ENCODE results near the gene TMPRSS6. TPM values are rescaled to one million over a fixed set of nuclear protein-coding genes. Genes with fewer than 3 reads are reported as not detected.

The TMPRSS6 gene
- total and polyA plus RNA-seq, 2 of the 13 experiments (the other 11 are each of a cell fraction or from before 2014, with no cell fraction given) = 4.2 to 4.8 TPM

DNA sequence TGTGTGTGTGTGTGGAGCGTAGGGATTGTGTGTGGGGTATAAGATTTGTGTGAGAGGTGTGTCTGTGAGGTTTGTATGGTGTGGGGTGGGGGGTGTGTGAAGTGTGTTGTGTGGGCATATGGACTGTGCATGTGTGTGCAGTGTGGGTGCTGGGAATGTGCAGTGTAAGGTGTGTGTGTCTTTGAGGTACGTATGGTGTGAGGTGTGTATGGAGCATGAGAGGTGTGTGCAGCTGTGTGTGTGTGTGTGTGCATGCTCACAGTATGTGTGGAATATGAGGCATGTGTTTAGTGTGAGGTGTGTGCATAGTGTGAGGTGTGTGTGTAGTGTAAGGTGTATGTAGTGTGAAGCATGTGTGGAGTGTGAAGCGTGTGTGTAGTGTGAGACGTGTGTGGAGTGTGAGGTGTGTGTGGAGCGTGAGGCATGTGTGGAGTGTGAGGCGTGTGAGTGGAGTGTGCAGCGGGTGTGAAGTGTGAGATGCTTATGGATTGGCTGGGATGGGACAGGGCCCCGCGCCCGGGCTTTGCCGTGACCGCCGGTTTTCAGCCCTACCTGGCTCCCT is 1.7 kb upstream of the TMPRSS6 start (continued):
- TF ChIP-seq, protein P1, sequence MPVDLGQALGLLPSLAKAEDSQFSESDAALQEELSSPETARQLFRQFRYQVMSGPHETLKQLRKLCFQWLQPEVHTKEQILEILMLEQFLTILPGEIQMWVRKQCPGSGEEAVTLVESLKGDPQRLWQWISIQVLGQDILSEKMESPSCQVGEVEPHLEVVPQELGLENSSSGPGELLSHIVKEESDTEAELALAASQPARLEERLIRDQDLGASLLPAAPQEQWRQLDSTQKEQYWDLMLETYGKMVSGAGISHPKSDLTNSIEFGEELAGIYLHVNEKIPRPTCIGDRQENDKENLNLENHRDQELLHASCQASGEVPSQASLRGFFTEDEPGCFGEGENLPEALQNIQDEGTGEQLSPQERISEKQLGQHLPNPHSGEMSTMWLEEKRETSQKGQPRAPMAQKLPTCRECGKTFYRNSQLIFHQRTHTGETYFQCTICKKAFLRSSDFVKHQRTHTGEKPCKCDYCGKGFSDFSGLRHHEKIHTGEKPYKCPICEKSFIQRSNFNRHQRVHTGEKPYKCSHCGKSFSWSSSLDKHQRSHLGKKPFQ (CRISPR knock-in tag; IDR thresholded peaks at IDR 0.05; ENCODE audit: insufficient replicate concordance) = peak; percentile 81

DNA sequence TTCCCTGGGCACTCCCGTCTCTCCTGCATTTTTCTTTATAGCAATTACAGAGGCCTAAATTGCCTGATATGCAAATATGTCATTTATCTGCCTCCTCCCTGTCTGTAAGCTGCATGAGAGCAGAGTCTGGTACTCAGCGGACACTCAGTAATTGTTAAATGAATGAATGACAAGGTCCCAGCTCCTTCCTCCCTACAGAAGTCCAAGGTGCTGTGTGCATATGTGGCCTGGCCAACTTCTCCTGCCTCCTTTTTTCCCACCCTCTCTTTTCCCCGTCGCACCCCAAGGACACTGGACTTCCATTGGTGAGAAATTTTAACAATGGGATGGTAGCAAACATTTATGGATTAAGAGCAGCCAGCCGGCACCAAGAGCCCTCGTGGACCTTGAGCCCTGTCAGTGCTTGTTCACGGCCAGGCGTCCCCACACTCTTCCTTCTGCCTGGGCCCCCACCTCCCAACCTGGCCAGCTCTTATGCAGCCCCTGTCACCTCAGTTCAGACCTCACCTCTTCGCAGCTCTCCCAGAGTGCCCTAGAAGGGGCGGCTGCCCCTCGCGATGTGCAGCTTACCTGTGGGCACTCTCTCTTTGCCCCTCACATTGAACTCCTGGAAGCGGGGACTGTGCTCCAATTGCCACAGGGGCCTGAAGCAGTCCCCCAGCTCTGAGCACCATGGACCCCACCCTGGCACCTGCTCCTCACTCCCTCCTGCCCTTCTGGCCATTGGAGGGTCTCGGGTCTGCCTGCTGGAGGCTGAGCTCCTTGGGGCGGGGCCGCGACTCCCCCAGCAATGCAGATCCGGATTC is 1.5 kb downstream of the TMPRSS6 start:
- Histone ChIP-seq H3K4me2 (ENCODE audit: low read depth, low read length) (peak overlapping the region; percentile 91), H3K27ac (ENCODE audit: extremely low read length, insufficient read depth, low read length) (peak overlapping the region; percentile 86), H3K79me2 (ENCODE audit: insufficient read depth, low read length) (no peaks in the 10 kb centered on the region), H3K27me3 (ENCODE audit: control insufficient read depth in 1 of 2, insufficient read depth in 2 of 2, low read length in 2 of 2) (no peaks in the 10 kb centered on the region), H3K4me3 (replicated peaks in 1 of 3; ENCODE audit: insufficient read depth in 1 of 3, low read depth in 2 of 3, low read length in 3 of 3) (peak overlapping the region in 2 of 3 experiments; percentile 29 to 72; a peak in 4 of 6 replicates), H4K20me1 (ENCODE audit: insufficient read depth, low read length) (no peaks in the 10 kb centered on the region), H3K9me3 (ENCODE audit: low read length) (no peaks in the 10 kb centered on the region), H3K36me3 (replicated peaks in 1 of 2; ENCODE audit: control insufficient read depth in 1 of 2, insufficient read depth in 2 of 2, low read length in 2 of 2) (no peaks in the 10 kb centered on the region), H3K4me1 (ENCODE audit: insufficient read depth, low read length) (peaks cover 75% of the 10 kb centered on the region), H3K9ac (ENCODE audit: insufficient read depth, low read depth, low read length) (peak overlapping the region; percentile 77; the same call in 1 of the 2 replicates), H2AFZ (ENCODE audit: low read length) (no peak overlapping the region)
- 16% methylated on average over 13 of the region's 18 CpGs for WGBS (ENCODE audit: low lambda C conversion rate)
- no TSS peak for BruUV-seq (replicated peaks)
- FAIRE-seq (peak; percentile 83), ATAC-seq (peak; percentile 45), DNase-seq (ENCODE audit: low spot score) (peak; percentile 68)
- in situ Hi-C loops (cut with HindIII; ENCODE audit: extremely low pct_ligation_motif_present, low pct_unique_long_range_greater_than_20kb) (no loop called here), intact Hi-C loops (cut with micrococcal nuclease; ENCODE audit: unreplicated experiment) (loop anchor here (2.0 kb wide), 1 partner anchor 75 kb away; no protein-coding TSS in a partner anchor)
- CTCF ChIA-PET (ENCODE audit: low intra/inter-chr PET ratio, low total read pairs) = no interaction called here
- POLR2A ChIA-PET = no interaction called here
- 0 out of 2 replicates have a peak, but pooled peaks have one; percentile 22 for TF ChIP-seq PAX8 (CRISPR knock-in tag; IDR thresholded peaks at IDR 0.05; ENCODE audit: borderline replicate concordance)
- no peak for TF ChIP-seq RFX5 (IDR thresholded peaks at IDR 0.05; ENCODE audit: low read depth, low read length)
- no peak for TF ChIP-seq HMG20B (CRISPR knock-in tag; conservative IDR thresholded peaks at IDR 0.05)
- TF ChIP-seq ZBTB20 (CRISPR knock-in tag; IDR thresholded peaks at IDR 0.05; ENCODE audit: borderline replicate concordance, low read depth) = 0 out of 2 replicates have a peak, but pooled peaks have one; percentile 20
- TF ChIP-seq, protein P2, sequence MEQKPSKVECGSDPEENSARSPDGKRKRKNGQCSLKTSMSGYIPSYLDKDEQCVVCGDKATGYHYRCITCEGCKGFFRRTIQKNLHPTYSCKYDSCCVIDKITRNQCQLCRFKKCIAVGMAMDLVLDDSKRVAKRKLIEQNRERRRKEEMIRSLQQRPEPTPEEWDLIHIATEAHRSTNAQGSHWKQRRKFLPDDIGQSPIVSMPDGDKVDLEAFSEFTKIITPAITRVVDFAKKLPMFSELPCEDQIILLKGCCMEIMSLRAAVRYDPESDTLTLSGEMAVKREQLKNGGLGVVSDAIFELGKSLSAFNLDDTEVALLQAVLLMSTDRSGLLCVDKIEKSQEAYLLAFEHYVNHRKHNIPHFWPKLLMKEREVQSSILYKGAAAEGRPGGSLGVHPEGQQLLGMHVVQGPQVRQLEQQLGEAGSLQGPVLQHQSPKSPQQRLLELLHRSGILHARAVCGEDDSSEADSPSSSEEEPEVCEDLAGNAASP (CRISPR knock-in tag; IDR thresholded peaks at IDR 0.05; ENCODE audit: borderline replicate concordance) = no peak
- 0 out of 2 replicates have a peak, but pooled peaks have one; percentile 22 for TF ChIP-seq ZZZ3 (CRISPR knock-in tag; IDR thresholded peaks at IDR 0.05; ENCODE audit: borderline replicate concordance)
- peak; percentile 86 for TF ChIP-seq HNF4A (CRISPR knock-in tag; IDR thresholded peaks at IDR 0.05)
- peak; percentile 71 for TF ChIP-seq SALL1 (CRISPR knock-in tag; IDR thresholded peaks at IDR 0.05)
- no peak for TF ChIP-seq YEATS2 (CRISPR knock-in tag; IDR thresholded peaks at IDR 0.05; ENCODE audit: borderline replicate concordance)
- TF ChIP-seq SIX1 (CRISPR knock-in tag; IDR thresholded peaks at IDR 0.05; ENCODE audit: borderline replicate concordance) = no peak
- no peak for TF ChIP-seq FOXO1 (CRISPR knock-in tag; IDR thresholded peaks at IDR 0.05)
- peak; percentile 49; the same call in 1 of the 2 replicates for TF ChIP-seq ZNF274 (CRISPR knock-in tag; IDR thresholded peaks at IDR 0.05)
- TF ChIP-seq, protein P3, sequence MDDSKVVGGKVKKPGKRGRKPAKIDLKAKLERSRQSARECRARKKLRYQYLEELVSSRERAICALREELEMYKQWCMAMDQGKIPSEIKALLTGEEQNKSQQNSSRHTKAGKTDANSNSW (CRISPR knock-in tag; IDR thresholded peaks at IDR 0.05; ENCODE audit: borderline replicate concordance) = no peak
- TF ChIP-seq NAIF1 (CRISPR knock-in tag; IDR thresholded peaks at IDR 0.05; ENCODE audit: borderline replicate concordance) = no peak
- no peak for TF ChIP-seq ZNF75D (CRISPR knock-in tag; IDR thresholded peaks at IDR 0.05; ENCODE audit: borderline replicate concordance)
- peak; percentile 35; the same call in 1 of the 2 replicates for TF ChIP-seq HOXA3 (CRISPR knock-in tag; IDR thresholded peaks at IDR 0.05)
